DMS 273 treated with DMSO at 0.1 percent for 48 hours (cell line): ENCODE results near the gene DDIT4.
"Not testable (repeated sequence)": the region's sequence is repeated elsewhere in the genome, so short reads cannot be mapped to it uniquely, and the experiment has no call there.

Experiments
- DNase-seq: peaks from one replicate; lab custom pipeline; 2025; lab: John Stamatoyannopoulos, UW

The DDIT4 gene

GRCh38 chr10:72296829-72297280 lies 23.1 kb downstream of the DDIT4 start:
- not testable (repeated sequence) for DNase-seq

GRCh38 chr10:72297281-72297804 lies 23.6 kb downstream of the DDIT4 start:
- no peak for DNase-seq

GRCh38 chr10:72297805-72298591 lies 24.3 kb downstream of the DDIT4 start:
- peak; percentile 79 for DNase-seq

GRCh38 chr10:72298592-72299519 lies 25.1 kb downstream of the DDIT4 start:
- DNase-seq, result no peak

GRCh38 chr10:72303424-72304128 lies 29.9 kb downstream of the DDIT4 start:
- DNase-seq, result no peak

- DNase-seq, result no peak
Observed at GRCh38 chr10:72306215-72306760, 32.6 kb downstream of the DDIT4 start.

- not testable (repeated sequence) for DNase-seq
Observed at GRCh38 chr10:72307711-72308110, 34.0 kb downstream of the DDIT4 start.

GRCh38 chr10:72308320-72308987 lies 34.7 kb downstream of the DDIT4 start:
- DNase-seq, result no peak

GRCh38 chr10:72309290-72310240 lies 35.8 kb downstream of the DDIT4 start:
- no peak for DNase-seq

- DNase-seq, result no peak
Observed at GRCh38 chr10:72310241-72310633, 36.5 kb downstream of the DDIT4 start.

GRCh38 chr10:72310636-72311035 lies 36.9 kb downstream of the DDIT4 start:
- no peak for DNase-seq

- no peak for DNase-seq
Observed at GRCh38 chr10:72311667-72312066, 37.9 kb downstream of the DDIT4 start.

GRCh38 chr10:72312865-72313391 lies 39.2 kb downstream of the DDIT4 start:
- DNase-seq, result no peak

- DNase-seq, result no peak
Observed at GRCh38 chr10:72314263-72314662, 40.5 kb downstream of the DDIT4 start.

GRCh38 chr10:72315054-72315453 lies 41.3 kb downstream of the DDIT4 start:
- no peak for DNase-seq

- no peak for DNase-seq
Observed at GRCh38 chr10:72315611-72316385, 42.1 kb downstream of the DDIT4 start.

- no peak for DNase-seq
Observed at GRCh38 chr10:72316386-72316700, 42.6 kb downstream of the DDIT4 start.

- DNase-seq, result no peak
Observed at GRCh38 chr10:72316748-72317435, 43.2 kb downstream of the DDIT4 start.
